Bronchial epithelial cell (primary cell): Measurements from ENCODE around the gene HHIPL1. TPM values are rescaled to one million over a fixed set of nuclear protein-coding genes. Genes with fewer than 3 reads are reported as not detected.

Experiments used
- DNase-seq: peaks from one replicate; pipeline ENCODE4 v3.0.0-alpha.2; 2010; ENCODE audit warnings: low read depth
- FAIRE-seq: peaks from 2 replicates; lab custom pipeline; 2011; peaks lifted over from hg19 to GRCh38; lab: Jason Lieb, UNC
- H3K27me3 ChIP-seq: 2 replicates; pipeline ENCODE4 v1.5.1; 2011; ENCODE audit warnings: low read length; ENCODE audit not compliant: control insufficient read depth, insufficient read depth
- H3K36me3 ChIP-seq: 2 replicates; pipeline ENCODE4 v1.5.1; 2011; ENCODE audit warnings: low read length; ENCODE audit not compliant: control insufficient read depth, insufficient read depth
- H3K4me3 ChIP-seq: 2 replicates; pipeline ENCODE4 v1.5.1; 2011; ENCODE audit warnings: mild to moderate bottlenecking, low read depth, low read length, control low read depth
- CTCF ChIP-seq: IDR thresholded peaks from 2 replicates; pipeline ENCODE4 v1.5.1; 2011; ENCODE audit warnings: mild to moderate bottlenecking, moderate library complexity, low read length, control low read depth, inconsistent platforms; ENCODE audit not compliant: insufficient read depth, severe bottlenecking
- total RNA-seq: library from RNA; depleted of rRNA; stranded (reverse); fragments of >200 nt; gene quantifications from 2 replicates; pipeline ENCODE4 v1.2.1, GENCODE V29; 2014

HHIPL1 gene
- total RNA-seq, 1 donor from 2014 or later: 0.53 TPM

- TF ChIP-seq CTCF: peak; percentile 96
- no peak for FAIRE-seq
- Histone ChIP-seq H3K36me3 (no peaks in the 10 kb centered on the region), H3K4me3 (peak overlapping the region; percentile 86), H3K27me3 (peaks cover 3% of the 10 kb centered on the region)
- DNase-seq: peak; percentile 31
Measured at GRCh38 chr14:99682809-99683618, 38.1 kb downstream of the HHIPL1 start.

- Histone ChIP-seq H3K27me3 (peaks cover 3% of the 10 kb centered on the region), H3K36me3 (no peaks in the 10 kb centered on the region), H3K4me3 (peak within 1 kb of the TSS; percentile 86)
- no peak for TF ChIP-seq CTCF
- FAIRE-seq (no peak), DNase-seq (peak; percentile 93)
Measured at GRCh38 chr14:99683619-99684409, 38.9 kb downstream of the HHIPL1 start, which contains the start of gene CYP46A1. TSS of gene CYP46A1 (plus strand) at chr14:99684298. CDS start at chr14:99684418, 120 bp downstream.

- H3K4me3 ChIP-seq: peak overlapping the region; percentile 46
- FAIRE-seq (no peak), DNase-seq (no peak)
- H3K27me3 ChIP-seq: peaks cover 5% of the 10 kb centered on the region
- TF ChIP-seq CTCF: no peak
- H3K36me3 ChIP-seq: no peaks in the 10 kb centered on the region
Measured at GRCh38 chr14:99684410-99684934, 39.5 kb downstream of the HHIPL1 start.

GRCh38 chr14:99685151-99685591 lies 40.2 kb downstream of the HHIPL1 start:
- Histone ChIP-seq H3K36me3 (no peaks in the 10 kb centered on the region), H3K4me3 (no peak overlapping the region), H3K27me3 (peaks cover 5% of the 10 kb centered on the region)
- DNase-seq (no peak), FAIRE-seq (no peak)
- no peak for TF ChIP-seq CTCF

- DNase-seq: no peak
- no peak overlapping the region for H3K4me3 ChIP-seq
- FAIRE-seq: no peak
- TF ChIP-seq CTCF: no peak
- peaks cover 5% of the 10 kb centered on the region for H3K27me3 ChIP-seq
- H3K36me3 ChIP-seq: no peaks in the 10 kb centered on the region
Measured at GRCh38 chr14:99685596-99685995, 40.7 kb downstream of the HHIPL1 start.
